SK-N-SH (cell line): ENCODE data around the gene SCGB1C1.

Source experiments
- CTCF ChIP-seq: fragments of 200-600 bp; sonication (generic); IDR thresholded peaks from 2 replicates; pipeline ENCODE4 v1.6.1; 2017; ENCODE audit warnings: antibody characterized with exemption, mild to moderate bottlenecking, moderate library complexity
- POLR2AphosphoS5 ChIP-seq: IDR thresholded peaks from 2 replicates; pipeline ENCODE4 v1.6.1; 2012; ENCODE audit warnings: low read depth, low read length
- RAD21 ChIP-seq: IDR thresholded peaks from 2 replicates; pipeline ENCODE4 v1.6.1; 2012; ENCODE audit warnings: mild to moderate bottlenecking, low read length
- YY1 ChIP-seq: IDR thresholded peaks from 2 replicates; pipeline ENCODE4 v1.4.0; 2012; ENCODE audit warnings: low read depth, mild to moderate bottlenecking

- TF ChIP-seq POLR2AphosphoS5 (no peak), CTCF (no peak), RAD21 (no peak), YY1 (no peak)
Measured at GRCh38 chr11:241634-242033, 48.8 kb downstream of the SCGB1C1 start.
